Effector memory CD4-positive, alpha-beta T cell (primary cell): ENCODE measurements around the gene FAM174B.

Experiments used
- DNase-seq, 3 donors: peaks; one replicate each; pipeline ENCODE4 v3.0.0-alpha.2; 2020
- H3K27ac ChIP-seq: 2 replicates; pipeline ENCODE4 v1.7.0; 2013; ENCODE audit warnings: mild to moderate bottlenecking, low read length, moderate library complexity; ENCODE audit not compliant: insufficient read depth, poor library complexity, severe bottlenecking
- H3K27me3 ChIP-seq: replicated peaks from 2 replicates; pipeline ENCODE4 v1.7.0; 2013; ENCODE audit warnings: mild to moderate bottlenecking, low read length; ENCODE audit not compliant: insufficient read depth, control insufficient read depth, poor library complexity, severe bottlenecking
- H3K36me3 ChIP-seq: 2 replicates; pipeline ENCODE4 v1.7.0; 2013; ENCODE audit warnings: mild to moderate bottlenecking, low read length, moderate library complexity; ENCODE audit not compliant: control insufficient read depth, insufficient read depth
- H3K4me1 ChIP-seq: 2 replicates; pipeline ENCODE4 v1.7.0; 2013; ENCODE audit warnings: low read length, mild to moderate bottlenecking; ENCODE audit not compliant: control insufficient read depth, insufficient read depth, poor library complexity, severe bottlenecking
- H3K4me3 ChIP-seq: 2 replicates; pipeline ENCODE4 v1.7.0; 2013; ENCODE audit warnings: low read length, low read depth, mild to moderate bottlenecking; ENCODE audit not compliant: insufficient read depth, poor library complexity, severe bottlenecking
- H3K9me3 ChIP-seq: 2 replicates; pipeline ENCODE4 v1.7.0; 2013; ENCODE audit warnings: mild to moderate bottlenecking, low read length, moderate library complexity; ENCODE audit not compliant: control insufficient read depth

FAM174B gene

GRCh38 chr15:92645051-92645631 lies 10.4 kb downstream of the FAM174B start:
- Histone ChIP-seq H3K4me3 (no peak overlapping the region), H3K27ac (no peak overlapping the region), H3K36me3 (no peaks in the 10 kb centered on the region), H3K27me3 (no peaks in the 10 kb centered on the region), H3K9me3 (no peaks in the 10 kb centered on the region), H3K4me1 (no peaks in the 10 kb centered on the region)
- no peak for DNase-seq

GRCh38 chr15:92643849-92644815 lies 11.4 kb downstream of the FAM174B start:
- H3K9me3 ChIP-seq: no peaks in the 10 kb centered on the region
- DNase-seq: no peak
- H3K27me3 ChIP-seq: no peaks in the 10 kb centered on the region
- no peak overlapping the region for H3K4me3 ChIP-seq
- no peaks in the 10 kb centered on the region for H3K36me3 ChIP-seq
- no peak overlapping the region for H3K27ac ChIP-seq
- H3K4me1 ChIP-seq: no peaks in the 10 kb centered on the region

GRCh38 chr15:92638709-92639365 lies 16.7 kb downstream of the FAM174B start:
- no peak for DNase-seq
- Histone ChIP-seq H3K4me3 (no peak overlapping the region), H3K9me3 (no peaks in the 10 kb centered on the region), H3K36me3 (no peaks in the 10 kb centered on the region), H3K27ac (no peak overlapping the region), H3K27me3 (no peaks in the 10 kb centered on the region), H3K4me1 (no peaks in the 10 kb centered on the region)

DNA sequence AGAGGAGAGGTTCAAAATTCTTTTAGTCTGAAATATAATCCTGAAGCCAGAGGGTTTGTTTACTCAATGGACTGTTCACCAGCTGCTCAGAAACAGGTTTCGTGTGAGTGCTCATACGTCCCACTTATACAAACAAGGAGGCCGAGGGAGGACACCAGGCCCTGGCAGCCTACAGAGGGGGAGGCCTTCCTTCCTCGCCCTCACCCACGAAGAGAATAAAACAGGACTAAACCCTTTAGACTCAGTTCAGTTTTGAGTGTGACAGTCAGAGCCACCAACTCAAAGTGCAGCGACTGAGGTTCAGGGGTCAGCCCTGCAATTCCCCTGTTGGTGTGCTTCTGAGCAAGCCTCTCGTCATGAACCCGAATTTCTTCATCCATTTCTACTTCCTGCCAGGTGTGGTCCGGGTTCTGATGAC lies 17.3 kb downstream of the FAM174B start:
- no peak for DNase-seq
- no peaks in the 10 kb centered on the region for H3K9me3 ChIP-seq
- no peaks in the 10 kb centered on the region for H3K4me1 ChIP-seq

GRCh38 chr15:92637626-92638025 lies 17.9 kb downstream of the FAM174B start:
- DNase-seq: no peak
- Histone ChIP-seq H3K27ac (no peak overlapping the region), H3K4me3 (no peak overlapping the region), H3K36me3 (no peaks in the 10 kb centered on the region), H3K4me1 (no peaks in the 10 kb centered on the region), H3K27me3 (no peaks in the 10 kb centered on the region), H3K9me3 (no peaks in the 10 kb centered on the region)

More for the DNA sequence above, 17.3 kb downstream of the FAM174B start:
- Histone ChIP-seq H3K36me3 (no peaks in the 10 kb centered on the region), H3K4me3 (no peak overlapping the region), H3K27me3 (no peaks in the 10 kb centered on the region), H3K27ac (no peak overlapping the region)

- Histone ChIP-seq H3K9me3 (no peaks in the 10 kb centered on the region), H3K4me1 (no peaks in the 10 kb centered on the region), H3K27me3 (no peaks in the 10 kb centered on the region), H3K4me3 (no peak overlapping the region), H3K36me3 (no peaks in the 10 kb centered on the region), H3K27ac (no peak overlapping the region)
- DNase-seq: no peak
Observed at GRCh38 chr15:92636908-92637481, 18.6 kb downstream of the FAM174B start.

DNA sequence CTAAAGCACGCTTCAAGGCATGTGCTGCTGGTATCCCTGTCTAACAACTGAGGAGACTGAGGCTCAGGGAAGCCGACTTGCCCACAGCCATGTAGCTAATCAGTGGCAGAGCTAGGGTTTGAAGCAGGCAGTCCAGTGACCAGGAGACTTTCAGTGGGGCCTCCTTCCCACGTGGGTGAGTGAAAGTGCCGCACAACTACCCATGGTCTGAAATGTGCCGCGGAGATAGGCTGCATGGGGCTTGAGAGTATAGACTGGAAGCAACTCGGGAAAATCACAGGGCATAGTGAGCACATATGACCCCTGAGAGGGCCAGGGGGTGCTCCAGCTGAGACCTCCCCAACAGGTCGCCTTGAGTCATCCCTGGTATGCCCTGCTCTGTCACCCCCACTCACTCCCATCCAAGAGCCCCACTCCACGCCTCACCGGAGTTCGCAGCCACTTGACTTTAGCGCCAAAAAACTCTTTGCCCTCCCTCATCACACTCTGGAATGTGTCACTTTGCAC lies 19.1 kb downstream of the FAM174B start:
- Histone ChIP-seq H3K36me3 (no peaks in the 10 kb centered on the region), H3K27ac (no peak overlapping the region), H3K4me1 (no peaks in the 10 kb centered on the region), H3K4me3 (no peak overlapping the region), H3K9me3 (no peaks in the 10 kb centered on the region), H3K27me3 (no peaks in the 10 kb centered on the region)
- no peak for DNase-seq

DNA sequence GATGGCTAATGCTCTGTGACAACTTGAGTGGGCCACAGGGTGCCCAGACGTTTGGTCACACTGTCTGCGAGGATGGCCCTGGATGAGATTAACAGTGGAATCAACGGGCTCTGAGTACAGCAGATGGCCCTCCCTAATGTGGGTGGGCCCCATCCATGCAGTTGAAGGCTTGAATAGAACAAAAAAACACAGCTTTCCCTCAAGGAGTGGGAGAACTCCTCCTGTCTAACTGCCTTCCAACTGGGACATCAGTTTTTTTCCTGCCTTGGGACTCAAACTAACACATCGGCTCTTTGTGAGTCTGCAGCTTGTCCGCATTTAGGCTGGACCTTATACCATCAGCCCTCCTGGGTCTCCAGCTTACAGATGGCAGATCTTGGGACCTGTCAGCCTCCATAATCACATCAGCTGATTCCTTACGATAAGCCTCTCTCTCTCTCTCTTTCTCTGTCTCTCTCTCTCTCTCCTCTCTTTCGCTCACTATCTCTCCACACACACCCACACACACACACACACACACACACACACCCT lies 20.8 kb downstream of the FAM174B start:
- Histone ChIP-seq H3K4me1 (no peaks in the 10 kb centered on the region), H3K27me3 (no peaks in the 10 kb centered on the region), H3K36me3 (no peaks in the 10 kb centered on the region), H3K27ac (no peak overlapping the region), H3K4me3 (no peak overlapping the region), H3K9me3 (no peaks in the 10 kb centered on the region)
- DNase-seq: no peak

DNA sequence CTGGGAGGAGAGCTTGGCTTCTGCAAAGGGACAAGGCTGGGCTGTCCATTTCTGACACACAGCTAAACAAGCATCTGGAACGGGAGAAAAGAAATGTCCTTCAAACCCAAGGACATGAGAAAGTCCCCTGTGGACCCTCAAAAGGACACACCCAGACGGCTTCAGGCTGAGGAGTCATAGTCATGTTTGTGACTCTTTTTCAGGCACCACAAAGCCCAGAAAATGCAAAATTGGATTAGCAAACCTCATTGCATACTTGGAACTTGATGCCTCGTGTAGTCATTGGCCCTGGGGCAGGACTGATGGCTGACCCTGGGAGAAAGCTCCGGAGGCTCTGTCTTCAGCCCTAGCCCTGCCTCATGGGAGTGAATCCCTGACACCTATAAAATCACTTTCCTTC lies 21.5 kb downstream of the FAM174B start:
- Histone ChIP-seq H3K27ac (no peak overlapping the region), H3K9me3 (no peaks in the 10 kb centered on the region), H3K4me1 (no peaks in the 10 kb centered on the region), H3K4me3 (no peak overlapping the region), H3K27me3 (no peaks in the 10 kb centered on the region), H3K36me3 (no peaks in the 10 kb centered on the region)
- no peak for DNase-seq
